C4-2B (cell line): ENCODE measurements around the gene ARL4C.

Experiments
- CTCF ChIP-seq: fragments of 450-650 bp; conservative IDR thresholded peaks from 2 replicates; pipeline ENCODE4 v1.5.1; 2017; ENCODE audit warnings: mild to moderate bottlenecking
- ZFX ChIP-seq: fragments of 450-650 bp; IDR thresholded peaks from 2 replicates; pipeline ENCODE4 v1.6.1; 2017

- TF ChIP-seq CTCF = no peak
- TF ChIP-seq ZFX = no peak
Measured at GRCh38 chr2:234528410-234529148, 31.7 kb upstream of the ARL4C start.
